ENCODE measurements around the gene HOXC9. TPM values are rescaled to one million over a fixed set of nuclear protein-coding genes. Genes with fewer than 3 reads are reported as not detected.

HOXC9 gene
- total and polyA plus RNA-seq, 4 donors, result not detected

- TF ChIP-seq MAX (IDR thresholded peaks at IDR 0.05), result no peak
- TF ChIP-seq TAF1 (conservative IDR thresholded peaks at IDR 0.05), result no peak
- TF ChIP-seq YY1 (IDR thresholded peaks at IDR 0.05), result no peak
- TF ChIP-seq EGR1 (IDR thresholded peaks at IDR 0.05; ENCODE audit: low read depth in 2 of 2), result no peak
- no peak for TF ChIP-seq GABPA (IDR thresholded peaks at IDR 0.05 in 1 of 2, conservative IDR thresholded peaks at IDR 0.05 in 1 of 2)
- no peak for TF ChIP-seq CTCF (IDR thresholded peaks at IDR 0.05; ENCODE audit: low read depth, low read length, missing input control)
- TF ChIP-seq HNF4G (IDR thresholded peaks at IDR 0.05), result no peak
- TF ChIP-seq SP1 (IDR thresholded peaks at IDR 0.05), result no peak
- no peak for TF ChIP-seq FOXA2 (IDR thresholded peaks at IDR 0.05)
- H3K4me3 ChIP-seq (ENCODE audit: low read depth in 1 of 3, low read length in 3 of 3), result no peak overlapping the region
- WGBS, result 29% methylated on average over 7 of the region's 7 CpGs
- H3K27me3 ChIP-seq (ENCODE audit: control insufficient read depth in 4 of 4, insufficient read depth in 4 of 4, low read length in 3 of 4), result peaks cover 13 to 36% (median 28%) of the 10 kb centered on the region in 4 donors
- peaks cover 0 to 3% (median 0%) of the 10 kb centered on the region in 4 donors for H3K9me3 ChIP-seq (ENCODE audit: control insufficient read depth in 4 of 4, low read length in 3 of 4)
- no peak overlapping the region for H3K9ac ChIP-seq (ENCODE audit: low read depth in 1 of 2, low read length in 2 of 2)
- no peaks in the 10 kb centered on the region for H3K36me3 ChIP-seq (ENCODE audit: control insufficient read depth in 4 of 4, insufficient read depth in 3 of 4, low read depth in 1 of 4, low read length in 3 of 4)
- DNase-seq (ENCODE audit: low spot score), result no peak
- H3K27ac ChIP-seq (ENCODE audit: low read depth in 1 of 2, low read length in 2 of 2), result no peak overlapping the region
- H3K4me1 ChIP-seq (ENCODE audit: control insufficient read depth in 4 of 4, insufficient read depth in 4 of 4, low read length in 3 of 4), result peaks cover 0 to 20% (median 4%) of the 10 kb centered on the region in 4 donors
Measured at GRCh38 chr12:54030442-54030801, 30.5 kb downstream of the HOXC9 start.

GRCh38 chr12:54030889-54031471 lies 31.0 kb downstream of the HOXC9 start:
- H3K4me3 ChIP-seq (ENCODE audit: low read depth in 1 of 3, low read length in 3 of 3), result no peak overlapping the region
- no peak for DNase-seq (ENCODE audit: low spot score)
- H3K4me1 ChIP-seq (ENCODE audit: control insufficient read depth in 4 of 4, insufficient read depth in 4 of 4, low read length in 3 of 4), result peaks cover 0 to 20% (median 4%) of the 10 kb centered on the region in 4 donors
- H3K36me3 ChIP-seq (ENCODE audit: control insufficient read depth in 4 of 4, insufficient read depth in 3 of 4, low read depth in 1 of 4, low read length in 3 of 4), result no peaks in the 10 kb centered on the region
- TF ChIP-seq YY1 (IDR thresholded peaks at IDR 0.05) (no peak), CTCF (IDR thresholded peaks at IDR 0.05; ENCODE audit: low read depth, low read length, missing input control) (no peak), FOXA1 (IDR thresholded peaks at IDR 0.05) (no peak), ZBTB33 (IDR thresholded peaks at IDR 0.05) (no peak), EGR1 (IDR thresholded peaks at IDR 0.05; ENCODE audit: low read depth in 2 of 2) (no peak), GABPA (IDR thresholded peaks at IDR 0.05 in 1 of 2, conservative IDR thresholded peaks at IDR 0.05 in 1 of 2) (no peak), JUND (IDR thresholded peaks at IDR 0.05) (no peak), TAF1 (conservative IDR thresholded peaks at IDR 0.05) (no peak), ATF3 (IDR thresholded peaks at IDR 0.05) (no peak), RXRA (IDR thresholded peaks at IDR 0.05) (no peak), SP1 (IDR thresholded peaks at IDR 0.05) (no peak), RAD21 (IDR thresholded peaks at IDR 0.05) (no peak), HNF4G (IDR thresholded peaks at IDR 0.05) (no peak)
- peaks cover 14 to 32% (median 27%) of the 10 kb centered on the region in 4 donors for H3K27me3 ChIP-seq (ENCODE audit: control insufficient read depth in 4 of 4, insufficient read depth in 4 of 4, low read length in 3 of 4)
- H3K9ac ChIP-seq (ENCODE audit: low read depth in 1 of 2, low read length in 2 of 2), result no peak overlapping the region
- peaks cover 0 to 3% (median 0%) of the 10 kb centered on the region in 4 donors for H3K9me3 ChIP-seq (ENCODE audit: control insufficient read depth in 4 of 4, low read length in 3 of 4)
- 8% methylated on average over 46 of the region's 46 CpGs for WGBS
- H3K27ac ChIP-seq (ENCODE audit: low read depth in 1 of 2, low read length in 2 of 2), result no peak overlapping the region

Data from liver (tissue), 9 donors.